Measurements from ENCODE around the gene GRIK3. TPM values are rescaled to one million over a fixed set of nuclear protein-coding genes. Genes with fewer than 3 reads are reported as not detected.

The GRIK3 gene
- polyA plus RNA-seq, 1 donor (not counting 4 experiments of a cell fraction or from before 2014, with no cell fraction given) = not detected

- no peaks in the 10 kb centered on the region for H4K20me1 ChIP-seq (ENCODE audit: control insufficient read depth, extremely low read depth, insufficient read depth, low read length)
- H3K36me3 ChIP-seq (ENCODE audit: control insufficient read depth in 2 of 2, extremely low read depth in 1 of 2, insufficient read depth in 2 of 2, low read length in 2 of 2) = no peaks in the 10 kb centered on the region
- no peak overlapping the region for H2AFZ ChIP-seq (ENCODE audit: control insufficient read depth, low read length)
- DNase-seq (ENCODE audit: low read depth, low spot score) = no peak
- no peaks in the 10 kb centered on the region for H3K79me2 ChIP-seq (ENCODE audit: control insufficient read depth, insufficient read depth, low read length)
- H3K9ac ChIP-seq (ENCODE audit: control insufficient read depth, extremely low read depth, insufficient read depth, low read length) = no peak overlapping the region
- dilution Hi-C loops (cut with MboI; ENCODE audit: extremely low pct_ligation_motif_present, low sequenced_read_pairs) = no loop called here
- H3K4me3 ChIP-seq (ENCODE audit: control insufficient read depth in 2 of 3, extremely low read depth in 1 of 3, insufficient read depth in 2 of 3, low read depth in 1 of 3, low read length in 3 of 3) = no peak overlapping the region
- no peaks in the 10 kb centered on the region for H3K27me3 ChIP-seq (ENCODE audit: control insufficient read depth, extremely low read depth, insufficient read depth, low read length)
- no peak for TF ChIP-seq EZH2 (IDR thresholded peaks at IDR 0.05; ENCODE audit: low read length)
- no peak for TF ChIP-seq CTCF (optimal IDR thresholded peaks at IDR 0.05 in 1 of 3, IDR thresholded peaks at IDR 0.05 in 1 of 3, conservative IDR thresholded peaks at IDR 0.05 in 1 of 3; ENCODE audit: extremely low read depth in 1 of 3, insufficient read depth in 2 of 3, low read length in 3 of 3)
- no peaks in the 10 kb centered on the region for H3K9me3 ChIP-seq (ENCODE audit: control insufficient read depth, low read depth, low read length)
- H3K4me2 ChIP-seq (ENCODE audit: control insufficient read depth, extremely low read depth, insufficient read depth, low read depth, low read length) = no peak overlapping the region
- no peaks in the 10 kb centered on the region for H3K4me1 ChIP-seq (ENCODE audit: control insufficient read depth, extremely low read depth, insufficient read depth, low read length)
- no peak for FAIRE-seq
- no peak overlapping the region for H3K27ac ChIP-seq (ENCODE audit: control insufficient read depth, insufficient read depth, low read length)
- H3K9me1 ChIP-seq (ENCODE audit: control insufficient read depth, extremely low read depth, insufficient read depth, low read length) = no peaks in the 10 kb centered on the region
Measured at GRCh38 chr1:37016121-37016520, 18.2 kb downstream of the GRIK3 start.

GRCh38 chr1:37015713-37016112 lies 18.6 kb downstream of the GRIK3 start:
- no peak overlapping the region for H3K4me2 ChIP-seq (ENCODE audit: control insufficient read depth, extremely low read depth, insufficient read depth, low read depth, low read length)
- FAIRE-seq (no peak), DNase-seq (ENCODE audit: low read depth, low spot score) (no peak)
- no peaks in the 10 kb centered on the region for H4K20me1 ChIP-seq (ENCODE audit: control insufficient read depth, extremely low read depth, insufficient read depth, low read length)
- no peaks in the 10 kb centered on the region for H3K27me3 ChIP-seq (ENCODE audit: control insufficient read depth, extremely low read depth, insufficient read depth, low read length)
- no peaks in the 10 kb centered on the region for H3K79me2 ChIP-seq (ENCODE audit: control insufficient read depth, insufficient read depth, low read length)
- no peak overlapping the region for H3K27ac ChIP-seq (ENCODE audit: control insufficient read depth, insufficient read depth, low read length)
- no peak overlapping the region for H2AFZ ChIP-seq (ENCODE audit: control insufficient read depth, low read length)
- no peaks in the 10 kb centered on the region for H3K9me3 ChIP-seq (ENCODE audit: control insufficient read depth, low read depth, low read length)
- dilution Hi-C loops (cut with MboI; ENCODE audit: extremely low pct_ligation_motif_present, low sequenced_read_pairs) = no loop called here
- no peak overlapping the region for H3K9ac ChIP-seq (ENCODE audit: control insufficient read depth, extremely low read depth, insufficient read depth, low read length)
- H3K4me3 ChIP-seq (ENCODE audit: control insufficient read depth in 2 of 3, extremely low read depth in 1 of 3, insufficient read depth in 2 of 3, low read depth in 1 of 3, low read length in 3 of 3) = no peak overlapping the region
- TF ChIP-seq EZH2 (IDR thresholded peaks at IDR 0.05; ENCODE audit: low read length) (no peak), CTCF (optimal IDR thresholded peaks at IDR 0.05 in 1 of 3, IDR thresholded peaks at IDR 0.05 in 1 of 3, conservative IDR thresholded peaks at IDR 0.05 in 1 of 3; ENCODE audit: extremely low read depth in 1 of 3, insufficient read depth in 2 of 3, low read length in 3 of 3) (no peak)
- H3K9me1 ChIP-seq (ENCODE audit: control insufficient read depth, extremely low read depth, insufficient read depth, low read length) = no peaks in the 10 kb centered on the region
- H3K36me3 ChIP-seq (ENCODE audit: control insufficient read depth in 2 of 2, extremely low read depth in 1 of 2, insufficient read depth in 2 of 2, low read length in 2 of 2) = no peaks in the 10 kb centered on the region
- H3K4me1 ChIP-seq (ENCODE audit: control insufficient read depth, extremely low read depth, insufficient read depth, low read length) = no peaks in the 10 kb centered on the region
